ENCODE data around the gene HHATL.

DNA sequence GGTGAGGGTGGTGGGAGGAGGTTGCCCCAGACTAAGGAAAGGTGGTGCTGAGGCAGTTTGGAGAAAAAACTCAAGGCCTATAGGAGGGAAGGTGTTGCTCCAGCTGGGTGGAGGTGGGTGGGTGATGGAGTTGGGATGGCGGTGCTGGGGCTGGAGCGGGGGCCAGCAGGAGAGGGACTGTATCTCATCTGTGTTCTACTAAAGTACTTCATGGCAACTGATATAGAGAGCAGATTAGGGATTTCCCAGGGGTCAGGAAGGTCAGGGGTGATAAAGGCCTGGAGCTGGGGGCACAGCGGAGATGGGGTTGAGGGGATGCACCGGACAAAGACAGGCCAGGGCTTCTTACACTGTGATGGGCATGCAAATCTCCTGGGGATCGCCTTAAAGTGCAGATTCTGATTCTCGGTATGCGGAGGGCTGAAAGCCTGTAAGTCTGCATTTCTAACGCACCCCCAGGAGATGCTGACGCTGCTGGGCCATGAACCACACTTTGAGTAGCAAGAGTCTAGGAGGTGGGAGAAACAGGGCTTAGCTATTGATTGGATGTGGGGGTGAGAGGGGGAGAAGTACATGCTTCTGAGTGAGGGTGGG, 13.1 kb downstream of the HHATL start:
- TF ChIP-seq POLR2A (IDR thresholded peaks at IDR 0.05; ENCODE audit: low read depth, low read length) (no peak), POLR2AphosphoS5 (IDR thresholded peaks at IDR 0.05; ENCODE audit: low read depth, low read length) (no peak)
